Suppressor macrophage treated with lipopolysaccharide for 1 hour (primary cell): ENCODE measurements around the gene BCL11A.

Experiments used
- DNase-seq, 3 donors: peaks; one replicate each; pipeline ENCODE4 v3.0.0-alpha.2; 2020 to 2022

The BCL11A gene

DNA sequence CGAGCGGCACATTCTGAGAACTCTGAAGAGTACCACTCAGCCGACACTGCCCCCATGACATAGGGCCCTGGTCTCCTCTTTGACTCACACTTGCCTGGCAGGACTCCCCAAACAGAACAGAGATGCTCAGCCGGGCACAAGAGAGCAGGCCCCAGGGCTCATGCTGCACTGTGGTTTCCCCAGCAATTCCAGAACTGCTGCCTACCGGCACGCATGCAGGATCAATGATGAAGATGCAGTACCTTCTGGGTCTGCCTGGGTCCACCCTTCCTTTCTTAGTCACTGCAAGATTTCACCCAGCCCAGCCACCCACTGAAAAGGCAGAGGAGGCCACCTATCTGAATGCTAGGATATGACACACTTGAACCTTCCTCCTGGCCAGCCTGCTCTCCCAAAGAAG, 49.4 kb downstream of the BCL11A start:
- no peak for DNase-seq

DNA sequence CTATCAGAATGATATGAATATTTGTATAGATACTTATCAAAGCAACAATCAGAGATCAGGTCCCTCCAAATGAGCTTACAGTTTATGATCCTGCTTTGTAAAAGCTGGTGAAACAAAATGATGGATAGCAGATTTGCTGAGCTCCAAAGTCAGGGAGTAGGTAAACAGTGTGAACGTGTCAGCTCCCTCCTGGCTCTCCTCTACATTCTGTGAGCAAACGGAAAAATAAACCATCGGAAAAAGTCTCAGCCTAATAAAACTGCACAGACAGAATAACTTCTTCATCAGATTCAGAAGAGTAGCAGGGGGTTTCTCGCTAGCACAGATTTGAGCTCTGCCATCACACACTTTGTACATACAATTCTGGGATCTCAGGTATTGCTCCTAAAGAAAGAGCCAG, 51.3 kb downstream of the BCL11A start:
- no peak for DNase-seq

DNA sequence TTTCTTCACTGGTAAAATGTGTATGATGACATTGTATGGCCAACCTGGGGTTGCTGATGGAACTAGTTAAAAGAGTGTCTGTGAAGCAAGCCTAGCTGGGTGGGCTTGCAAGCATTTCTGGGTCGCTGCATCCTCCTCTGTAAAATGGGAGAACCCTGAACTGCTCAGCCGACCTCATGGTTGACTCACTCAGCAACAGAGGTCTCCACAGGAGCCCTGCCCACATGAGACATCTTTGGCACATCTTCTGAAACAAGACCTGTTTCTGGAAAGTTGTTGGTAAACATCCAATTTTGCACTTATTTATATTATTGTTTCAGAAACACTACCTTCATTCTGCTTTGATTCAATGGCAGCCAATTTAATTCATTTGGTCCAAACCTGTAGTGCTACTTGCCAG, 52.6 kb downstream of the BCL11A start:
- peak in 1 of 3 donors; percentile 35 for DNase-seq

DNA sequence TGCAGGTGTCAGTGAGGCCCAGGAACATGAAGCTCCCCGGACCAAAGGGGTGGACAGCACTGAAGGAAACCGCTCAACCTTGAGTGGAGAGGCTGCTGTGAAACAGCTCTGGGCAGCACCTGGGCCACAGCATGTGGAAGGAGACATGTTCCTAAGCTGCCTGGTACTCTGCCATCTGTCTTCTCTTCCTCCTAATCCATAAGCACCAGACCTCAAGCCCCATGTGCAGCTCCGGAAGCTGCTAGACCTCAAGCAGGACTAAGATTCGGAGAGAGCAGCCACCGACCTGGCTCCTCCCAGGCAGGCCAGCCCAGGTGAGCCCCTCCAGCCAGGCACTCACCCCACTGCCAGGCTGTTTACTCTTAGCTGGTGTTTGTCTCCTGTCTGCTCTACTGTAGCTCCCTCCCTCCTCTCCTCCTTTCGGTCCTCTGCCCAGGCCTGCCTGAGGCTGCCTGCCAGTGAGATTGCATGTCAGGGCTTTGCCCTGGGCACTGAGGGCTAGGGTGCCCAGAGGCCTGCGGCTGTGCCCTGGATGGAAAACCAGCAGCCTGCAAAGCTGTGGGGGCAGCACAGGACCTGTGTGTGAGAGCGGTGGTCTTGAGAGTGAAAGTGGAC, 53.7 kb downstream of the BCL11A start:
- DNase-seq, result no peak

DNA sequence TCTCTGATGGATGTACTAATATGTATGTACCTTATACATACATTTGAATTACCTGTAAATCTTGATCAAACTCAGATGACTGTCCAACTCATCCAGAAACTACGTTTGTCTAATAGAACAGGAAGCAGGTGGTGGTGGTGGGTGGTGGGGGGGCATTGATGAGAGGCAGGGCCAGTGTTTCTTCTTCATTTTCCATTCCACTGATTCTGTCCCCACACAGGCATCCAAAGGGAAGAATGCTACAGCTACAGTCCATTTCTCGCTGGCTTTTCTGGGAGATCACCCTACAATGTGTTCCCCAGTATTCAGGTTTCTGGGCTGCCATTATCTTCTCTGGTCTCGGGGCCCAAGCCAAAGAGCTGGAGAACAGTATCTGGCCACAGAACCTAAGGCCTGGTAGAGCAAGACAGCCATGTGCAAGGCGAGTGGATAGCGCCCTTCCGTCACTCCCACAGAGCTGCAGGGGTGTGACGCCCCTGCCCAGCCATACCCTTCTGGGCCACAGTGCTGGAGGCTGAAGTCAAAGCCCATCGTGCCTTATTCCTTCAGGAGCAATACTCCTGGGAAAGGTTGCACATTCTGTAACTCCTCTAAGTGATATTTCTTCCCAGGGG, 54.5 kb downstream of the BCL11A start:
- DNase-seq, result no peak

DNA sequence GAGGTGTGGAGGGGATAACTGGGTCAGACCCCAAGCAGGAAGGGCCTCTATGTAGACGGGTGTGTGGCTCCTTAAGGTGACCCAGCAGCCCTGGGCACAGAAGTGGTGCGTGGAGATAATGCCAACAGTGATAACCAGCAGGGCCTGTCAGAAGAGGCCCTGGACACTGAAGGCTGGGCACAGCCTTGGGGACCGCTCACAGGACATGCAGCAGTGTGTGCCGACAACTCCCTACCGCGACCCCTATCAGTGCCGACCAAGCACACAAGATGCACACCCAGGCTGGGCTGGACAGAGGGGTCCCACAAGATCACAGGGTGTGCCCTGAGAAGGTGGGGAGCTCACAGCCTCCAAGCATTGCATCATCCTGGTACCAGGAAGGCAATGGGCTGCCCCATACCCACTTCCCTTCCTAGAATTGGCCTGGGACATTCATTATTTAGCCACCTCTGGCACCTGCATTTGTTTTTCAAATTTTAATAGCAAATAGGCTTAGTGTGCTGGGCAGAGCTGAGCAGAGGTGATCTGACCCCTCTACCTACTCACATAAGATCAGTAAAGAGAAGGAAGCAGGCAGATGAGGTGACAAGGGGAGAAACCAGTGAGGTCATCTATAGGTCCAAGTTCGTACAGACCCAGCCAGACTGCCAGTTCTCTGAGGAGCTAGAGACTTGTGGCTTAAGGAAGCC, 55.2 kb downstream of the BCL11A start:
- DNase-seq, result no peak

DNA sequence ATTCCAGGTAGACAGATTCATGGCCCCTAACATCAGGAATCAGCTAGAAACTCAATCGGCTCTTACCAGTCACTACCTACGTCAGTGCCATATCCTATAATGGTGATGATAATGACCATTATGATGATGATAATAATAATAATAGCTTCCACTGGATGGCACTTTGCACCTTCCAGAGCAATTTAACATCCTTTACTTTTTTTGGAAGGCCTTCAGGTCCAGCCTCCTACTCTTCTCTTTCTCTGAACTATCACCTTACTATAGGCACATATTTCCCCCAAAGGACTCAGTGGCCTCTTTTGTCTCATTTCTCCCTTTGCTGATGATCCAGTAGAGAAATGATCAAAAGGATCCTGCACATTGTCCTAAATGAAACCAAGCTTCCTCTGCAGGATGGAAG, 56.0 kb downstream of the BCL11A start:
- no peak for DNase-seq

DNA sequence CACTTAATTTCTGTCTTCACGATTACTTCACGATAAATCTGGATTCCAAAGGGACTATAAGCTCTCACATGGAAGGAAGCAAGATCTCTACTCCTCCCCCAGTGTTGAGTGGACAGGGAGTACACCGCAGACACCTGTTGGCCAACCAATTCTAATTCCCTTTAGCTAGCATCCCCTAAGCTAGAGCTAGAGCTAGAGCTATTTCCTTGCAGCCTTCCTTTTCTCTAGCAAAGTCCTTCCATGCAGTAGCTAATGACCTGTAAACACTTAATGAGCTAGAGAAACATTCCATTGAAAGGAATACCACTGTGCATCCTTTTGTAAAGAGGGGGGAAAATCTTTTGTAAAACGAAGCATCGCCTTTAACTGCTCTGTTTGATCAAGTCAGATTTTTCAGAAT, 56.5 kb downstream of the BCL11A start:
- DNase-seq, result no peak

DNA sequence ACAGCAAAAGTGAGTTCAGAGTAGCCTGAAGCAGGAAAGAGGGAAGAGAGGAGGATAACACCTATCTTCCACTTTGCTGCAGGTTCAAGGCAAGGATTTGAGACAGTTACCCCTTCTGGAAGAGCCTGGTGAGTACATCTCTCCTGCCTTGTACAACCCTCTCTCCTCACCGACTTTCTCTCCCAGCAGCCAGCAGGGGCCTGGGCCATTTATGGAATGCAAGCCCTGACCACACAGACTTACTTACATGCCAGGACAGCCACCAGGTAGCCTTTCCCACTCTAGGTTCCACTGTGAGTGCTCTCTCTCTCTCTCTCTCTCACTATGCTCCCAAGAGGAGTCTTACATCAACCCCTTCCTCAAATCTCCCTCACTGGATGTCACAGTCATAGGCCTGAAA, 57.0 kb downstream of the BCL11A start:
- DNase-seq, result no peak

DNA sequence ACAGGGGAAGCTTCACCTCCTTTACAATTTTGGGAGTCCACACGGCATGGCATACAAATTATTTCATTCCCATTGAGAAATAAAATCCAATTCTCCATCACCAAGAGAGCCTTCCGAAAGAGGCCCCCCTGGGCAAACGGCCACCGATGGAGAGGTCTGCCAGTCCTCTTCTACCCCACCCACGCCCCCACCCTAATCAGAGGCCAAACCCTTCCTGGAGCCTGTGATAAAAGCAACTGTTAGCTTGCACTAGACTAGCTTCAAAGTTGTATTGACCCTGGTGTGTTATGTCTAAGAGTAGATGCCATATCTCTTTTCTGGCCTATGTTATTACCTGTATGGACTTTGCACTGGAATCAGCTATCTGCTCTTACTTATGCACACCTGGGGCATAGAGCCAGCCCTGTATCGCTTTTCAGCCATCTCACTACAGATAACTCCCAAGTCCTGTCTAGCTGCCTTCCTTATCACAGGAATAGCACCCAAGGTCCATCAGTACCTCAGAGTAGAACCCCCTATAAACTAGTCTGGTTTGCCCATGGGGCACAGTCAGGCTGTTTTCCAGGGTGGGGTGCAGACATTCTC, 58.3 kb downstream of the BCL11A start:
- no peak for DNase-seq

DNA sequence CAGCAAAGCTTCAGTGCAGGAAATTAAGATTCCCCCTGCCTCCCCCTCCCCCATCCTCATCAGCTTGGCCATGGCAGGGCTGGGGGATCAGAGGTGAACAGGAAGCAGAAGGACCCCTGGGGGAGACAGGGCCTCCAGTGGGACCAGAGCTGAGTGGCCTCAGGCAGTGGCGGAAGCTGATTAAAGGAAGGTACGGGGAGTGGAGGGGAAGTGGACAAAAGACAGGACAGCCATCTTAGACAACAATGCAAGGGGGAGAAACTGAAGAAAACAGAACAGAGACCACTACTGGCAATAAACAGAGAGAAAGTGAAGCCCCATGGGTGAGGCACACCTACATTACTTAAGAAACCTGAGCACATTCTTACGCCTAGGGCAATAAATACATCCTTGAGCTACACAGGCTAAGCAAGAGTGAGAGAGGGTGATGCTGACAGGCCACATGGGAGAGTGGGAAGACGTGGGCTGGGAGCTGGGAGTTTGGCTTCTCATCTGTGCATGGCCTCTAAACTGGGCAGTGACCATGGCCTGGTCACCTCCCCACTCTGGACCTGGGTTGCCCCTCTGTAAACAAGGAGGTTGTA, 59.6 kb downstream of the BCL11A start:
- DNase-seq, result no peak

DNA sequence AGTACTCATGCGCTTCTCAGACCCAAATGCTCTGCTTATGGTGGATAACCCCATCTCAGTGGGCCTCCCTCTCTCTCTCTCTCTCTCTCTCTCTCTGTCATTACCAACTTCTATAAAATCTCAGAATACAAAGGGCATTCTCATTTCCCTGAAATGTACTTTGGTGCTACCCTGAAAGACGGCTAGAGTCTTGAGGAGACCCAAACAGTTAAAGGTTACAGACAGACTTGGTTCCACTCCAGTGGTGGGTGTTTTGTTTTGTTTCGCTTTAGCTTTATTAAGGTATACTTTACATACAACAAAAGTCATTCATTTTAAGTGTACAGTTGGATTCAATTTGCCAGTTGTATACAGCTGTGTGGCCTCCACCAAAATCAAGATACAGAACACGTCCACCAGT, 60.9 kb downstream of the BCL11A start:
- DNase-seq, result no peak

DNA sequence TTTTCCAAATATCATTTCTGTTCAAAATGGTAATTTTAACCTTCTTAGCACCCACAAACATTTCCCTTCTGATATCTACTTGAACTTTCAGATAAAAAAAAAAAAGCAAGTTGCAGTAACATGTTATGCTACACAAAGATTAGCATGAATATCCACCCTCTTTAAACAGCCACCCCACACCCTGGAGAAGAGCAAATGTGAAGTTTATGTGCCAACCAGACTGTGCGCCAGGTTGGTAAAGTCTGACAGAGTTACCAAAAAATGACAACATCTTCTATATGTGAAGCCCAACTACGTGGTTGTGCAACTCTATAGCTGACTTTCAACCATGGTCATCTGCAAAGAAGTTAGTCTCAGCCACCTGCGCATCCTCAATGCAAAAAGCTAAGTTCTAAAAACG, 62.6 kb downstream of the BCL11A start:
- no peak for DNase-seq

DNA sequence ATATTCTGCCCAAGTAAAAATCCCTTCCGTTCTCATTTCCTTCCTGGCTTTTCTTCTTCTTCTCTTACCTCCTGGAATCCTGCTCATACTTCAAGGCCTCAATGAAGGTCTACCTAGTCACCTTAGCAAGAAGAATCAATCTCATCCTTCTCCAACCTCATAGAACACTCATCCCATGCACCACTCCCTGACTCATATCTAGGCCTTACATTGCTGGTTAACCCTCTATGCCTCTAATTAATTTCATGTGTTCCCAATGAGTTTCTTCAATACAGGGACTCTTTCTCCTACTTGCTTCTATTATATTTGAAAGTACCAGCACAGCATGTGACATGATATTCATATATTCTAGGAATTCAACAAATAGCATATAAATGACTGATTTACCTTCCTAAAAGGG, 63.0 kb downstream of the BCL11A start:
- no peak for DNase-seq

DNA sequence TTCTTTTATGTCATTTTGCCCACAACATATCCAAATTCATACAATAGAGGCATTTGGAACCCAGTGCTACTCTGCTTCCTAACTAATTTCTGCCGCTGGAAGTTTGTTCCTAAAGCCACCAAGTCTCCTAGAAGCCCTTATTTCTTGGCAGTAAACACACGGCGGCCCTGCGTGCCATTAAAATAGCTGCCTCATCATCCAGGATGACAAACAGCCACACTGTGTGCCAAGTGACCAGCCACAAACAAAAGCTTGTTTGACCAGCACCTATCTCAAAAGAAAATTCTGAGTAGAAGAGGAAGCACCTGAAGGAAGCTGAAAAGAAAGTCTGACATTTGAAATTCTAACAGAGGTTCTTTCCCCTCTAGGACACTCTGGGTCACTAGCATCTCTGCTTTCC, 64.2 kb downstream of the BCL11A start:
- no peak for DNase-seq

DNA sequence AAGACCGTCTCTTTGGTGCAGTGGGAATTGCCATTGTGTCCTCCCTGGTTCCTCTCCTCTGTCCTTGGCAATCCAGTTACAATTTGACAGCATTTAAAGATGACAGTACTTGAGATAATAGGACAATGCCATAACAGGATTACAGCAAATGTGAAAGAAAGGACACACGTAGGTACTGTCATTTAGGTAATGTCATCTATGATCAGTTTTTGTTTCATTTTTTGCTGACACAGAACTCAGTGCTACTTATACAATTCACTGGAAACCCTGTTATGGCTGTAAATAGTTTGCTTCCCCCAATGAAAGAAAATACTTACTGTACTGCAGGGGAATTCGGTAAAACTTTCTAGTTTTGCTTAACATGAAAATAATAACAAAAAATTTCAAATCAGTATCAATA, 65.2 kb downstream of the BCL11A start:
- peak in 2 of 3 donors; percentile 30 to 43 for DNase-seq

DNA sequence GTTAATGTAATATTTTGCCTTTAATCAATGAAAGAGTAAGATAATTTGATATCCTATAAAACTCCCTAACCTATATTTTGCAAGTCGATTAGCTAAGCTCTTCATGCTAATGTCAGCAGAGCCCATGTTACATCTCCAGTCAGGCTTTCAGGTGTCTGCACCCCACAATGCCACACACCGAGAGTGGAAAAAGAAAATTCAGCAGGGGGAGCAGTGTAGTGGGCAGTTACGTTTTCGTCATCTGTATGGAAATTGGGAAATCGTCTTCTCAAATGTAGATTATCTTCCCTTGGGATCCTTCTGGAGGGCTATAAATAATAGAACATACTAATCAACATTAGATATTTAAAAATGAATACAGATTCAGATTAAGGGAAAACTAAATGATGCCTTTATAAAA, 66.3 kb downstream of the BCL11A start:
- DNase-seq, result no peak

DNA sequence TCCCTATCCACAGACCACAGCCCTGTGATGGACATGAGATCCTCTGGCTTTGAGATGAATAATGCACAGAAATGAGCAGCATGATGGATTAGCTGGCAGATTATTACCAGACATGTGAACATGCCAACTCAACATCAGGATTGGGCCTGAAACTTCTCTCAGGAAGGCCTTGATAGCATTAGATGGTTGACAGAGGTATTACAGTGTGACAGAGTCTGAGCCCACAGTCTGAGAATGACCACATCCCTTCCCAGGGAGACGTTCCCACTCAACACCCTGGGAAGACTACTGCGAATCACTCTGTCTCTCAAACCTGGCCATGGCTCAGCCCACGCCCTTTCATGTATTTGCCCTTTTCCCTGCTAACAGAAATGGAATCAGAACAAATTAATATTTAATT, 66.9 kb downstream of the BCL11A start:
- peak in 1 of 3 donors; percentile 33 for DNase-seq

DNA sequence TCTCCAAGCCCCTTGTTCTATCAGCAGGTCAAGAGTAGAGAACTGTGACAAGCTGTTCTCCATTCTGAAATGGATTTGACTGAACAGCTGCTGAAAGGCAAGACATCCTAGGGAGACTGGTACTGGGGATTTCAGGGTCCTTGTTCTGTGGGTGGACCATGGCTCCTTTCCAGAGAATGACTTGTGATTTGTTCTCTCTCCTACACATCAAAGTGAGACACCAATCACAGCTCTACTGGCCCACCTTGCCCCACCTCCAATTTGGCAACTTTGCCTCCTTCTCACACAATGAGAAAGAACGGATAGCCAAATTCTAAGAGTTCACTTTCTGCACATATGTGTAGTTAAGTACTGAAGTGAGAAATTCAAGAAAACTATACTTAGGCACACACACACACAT, 67.4 kb downstream of the BCL11A start:
- no peak for DNase-seq

DNA sequence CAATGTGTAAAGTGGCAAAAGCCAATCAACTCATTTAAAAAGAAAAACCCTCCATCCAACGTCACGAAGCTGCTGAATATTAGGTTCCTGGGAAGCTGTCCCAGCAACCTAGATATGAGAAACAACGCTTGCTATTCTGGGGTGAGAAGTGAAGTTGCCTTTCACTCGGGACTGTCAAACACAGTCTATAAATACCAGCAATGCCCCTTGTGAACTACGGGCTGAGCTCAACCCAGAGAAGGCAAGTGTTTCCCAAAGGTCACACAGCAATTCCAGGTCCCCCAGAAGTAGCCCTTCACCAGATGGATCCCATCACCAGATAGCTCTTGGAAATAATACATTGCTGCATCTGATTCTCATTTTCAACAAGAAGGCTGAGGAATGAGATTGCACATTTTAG, 67.9 kb downstream of the BCL11A start:
- no peak for DNase-seq

DNA sequence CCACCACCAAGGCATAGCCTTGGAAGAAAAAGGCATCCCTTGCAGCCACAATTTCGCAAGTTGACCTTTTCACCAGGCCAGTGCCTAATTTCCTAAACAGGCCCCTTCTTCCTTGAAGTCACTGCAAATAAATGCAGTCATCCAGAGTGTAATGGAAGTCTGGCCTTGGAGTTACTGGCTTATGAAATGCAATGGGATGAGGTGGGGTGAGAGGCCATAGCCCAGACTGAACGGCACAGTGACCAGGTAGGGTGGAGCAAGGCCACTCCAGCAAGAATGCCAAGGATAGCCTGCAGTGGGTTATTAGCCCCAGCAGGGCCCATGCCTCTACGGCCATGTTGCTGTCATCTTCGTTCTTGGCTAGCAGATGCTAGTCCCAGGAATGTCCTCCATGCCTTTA, 68.4 kb downstream of the BCL11A start:
- DNase-seq, result peak in 1 of 3 donors; percentile 35

DNA sequence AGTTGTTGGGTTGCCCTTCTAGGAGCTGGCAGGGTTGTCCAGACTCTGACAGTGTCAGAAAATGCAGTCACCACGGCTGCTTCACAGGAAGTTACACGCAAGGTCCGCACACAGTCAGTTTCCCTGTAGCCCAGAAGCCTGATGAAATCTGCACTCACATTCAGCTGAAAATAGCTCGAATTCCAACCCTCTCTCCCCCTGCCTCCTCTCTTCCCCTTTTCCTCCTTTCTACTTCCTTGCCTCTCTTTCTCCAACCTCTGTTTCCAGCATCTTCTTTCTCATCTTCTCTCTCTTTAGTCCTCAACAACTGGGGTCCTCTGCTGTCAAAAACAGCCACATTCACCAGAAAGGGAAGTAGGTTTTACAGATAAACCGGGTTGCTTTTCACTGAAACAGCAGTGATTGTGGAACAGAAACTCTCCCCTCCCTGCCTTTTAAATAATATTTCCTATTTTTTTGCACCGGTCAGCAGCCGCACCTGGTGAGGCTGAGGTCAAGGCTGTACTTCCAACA, 69.3 kb downstream of the BCL11A start:
- DNase-seq, result peak; percentile 81 to 89 (median 87)

DNA sequence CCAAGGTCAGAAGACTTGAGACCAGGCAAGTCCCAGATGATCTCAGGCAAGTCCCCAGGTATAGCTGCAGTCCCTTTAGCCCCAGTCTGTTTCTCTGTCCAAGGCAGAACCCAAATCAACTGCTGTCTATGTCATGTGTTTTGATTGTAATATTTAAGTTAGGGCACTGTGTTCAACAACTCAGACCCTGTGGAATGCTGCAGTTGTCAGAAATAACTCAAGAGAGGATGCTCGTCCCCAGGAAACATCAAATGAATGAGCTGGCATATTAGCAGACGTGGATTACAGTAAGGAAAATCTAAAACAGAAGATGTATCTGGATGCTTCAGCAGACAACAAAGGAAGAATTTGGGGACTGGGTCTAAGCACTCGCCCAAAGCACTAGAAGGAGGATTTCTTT, 70.1 kb downstream of the BCL11A start:
- no peak for DNase-seq

DNA sequence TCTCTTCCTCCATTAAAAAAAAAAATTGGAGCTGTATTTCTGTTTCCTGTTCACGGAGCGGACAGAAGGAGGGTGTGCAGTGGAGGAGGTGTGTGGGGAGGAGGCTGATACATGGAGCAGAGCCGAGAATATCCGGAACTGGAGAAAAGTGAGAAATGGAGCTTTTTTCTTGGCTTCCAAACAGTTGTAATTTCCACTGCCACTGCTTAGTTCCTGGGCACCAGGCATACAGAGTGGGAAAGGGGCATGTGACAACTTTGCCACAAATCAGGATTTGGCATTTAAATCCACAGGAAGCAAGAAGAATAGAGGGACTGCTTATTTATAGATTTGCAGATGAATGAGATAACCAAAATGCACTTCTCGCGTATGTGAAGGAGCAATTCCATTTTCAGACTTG, 71.2 kb downstream of the BCL11A start:
- no peak for DNase-seq
